ENCODE measurements around the gene GPR183. TPM values are rescaled to one million over a fixed set of nuclear protein-coding genes. Genes with fewer than 3 reads are reported as not detected.

Gene GPR183
- total RNA-seq, 1 donor from 2014 or later, result 29.7 TPM

DNA sequence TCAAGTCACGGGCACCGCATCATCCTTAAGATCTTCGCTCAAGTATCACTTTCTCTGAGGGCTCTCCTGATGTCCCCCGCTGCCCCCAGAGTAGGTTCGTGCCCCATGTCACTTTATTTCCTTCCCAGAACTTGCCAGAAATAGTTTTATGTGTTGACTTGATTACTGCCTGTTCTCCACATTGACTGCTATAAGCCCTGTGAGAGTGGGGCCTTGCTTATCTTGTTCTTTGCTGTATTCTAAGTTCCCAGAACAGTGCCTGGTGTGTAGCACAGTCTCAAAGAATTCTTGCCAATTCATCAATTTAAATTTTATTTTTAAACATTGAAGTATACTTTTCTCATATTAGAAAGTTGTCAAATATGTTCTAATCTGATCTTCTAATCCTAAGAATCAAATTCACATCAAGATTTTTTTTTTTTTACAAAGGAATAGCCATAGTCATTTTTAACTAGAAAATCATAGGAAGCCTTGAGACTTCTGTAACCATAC is 32.1 kb upstream of the GPR183 start:
- no peak for DNase-seq

DNA sequence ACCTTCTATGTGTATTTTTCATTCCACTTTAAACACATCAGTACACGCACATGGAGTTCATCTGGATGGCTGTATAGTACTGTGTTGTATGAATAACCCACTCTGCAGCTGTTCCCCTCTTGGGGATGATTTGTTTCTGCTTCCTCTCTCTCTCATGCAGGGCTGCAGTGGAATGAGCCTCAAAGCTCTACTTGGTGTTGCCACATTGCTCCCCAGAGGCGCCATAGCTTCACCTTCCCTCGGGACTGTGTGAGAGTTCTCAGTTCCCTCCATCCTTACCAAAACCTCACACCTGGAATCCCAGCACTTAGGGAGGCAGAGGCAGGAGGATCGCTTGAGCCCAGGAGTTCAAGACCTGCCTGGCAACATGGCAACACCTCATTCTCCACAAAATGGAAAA is 28.4 kb upstream of the GPR183 start:
- DNase-seq, result peak; percentile 41

DNA sequence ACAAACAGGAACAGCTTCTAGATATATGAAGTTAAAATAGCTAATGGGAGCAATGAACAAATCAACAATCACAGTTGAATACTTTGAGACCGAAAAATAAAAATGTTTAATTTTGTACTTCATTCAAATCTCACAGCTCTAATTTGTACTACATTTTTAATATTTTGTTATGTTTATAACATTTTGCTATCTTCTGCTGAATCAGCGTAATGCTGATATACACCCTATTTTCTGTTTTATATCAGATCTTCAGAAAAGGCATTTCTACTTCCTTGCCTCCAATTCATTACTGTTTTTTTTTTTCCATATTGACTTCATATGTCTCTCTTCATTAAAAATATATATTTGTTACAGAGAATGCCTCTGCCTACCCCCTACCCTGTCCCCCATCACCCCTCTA is 27.9 kb upstream of the GPR183 start:
- DNase-seq, result no peak

DNA sequence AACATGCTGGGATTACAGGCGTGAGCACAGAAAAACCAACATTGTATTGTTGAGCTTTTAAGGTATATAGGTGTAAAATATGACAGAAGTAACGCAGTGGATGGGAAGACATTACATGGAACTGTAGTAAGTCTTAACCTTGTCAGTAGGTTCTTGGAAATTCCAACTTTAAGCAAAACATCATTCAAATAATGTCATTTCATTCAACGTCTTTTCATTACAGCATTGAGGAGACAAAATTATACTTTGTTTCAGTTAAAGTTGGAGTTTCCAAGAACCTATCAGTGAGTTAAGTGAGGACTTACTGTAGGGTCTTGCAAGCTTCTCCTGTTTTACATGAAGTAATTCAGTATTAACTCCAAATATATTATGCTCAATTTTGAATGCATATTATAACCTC is 27.0 kb upstream of the GPR183 start:
- no peak for DNase-seq

DNA sequence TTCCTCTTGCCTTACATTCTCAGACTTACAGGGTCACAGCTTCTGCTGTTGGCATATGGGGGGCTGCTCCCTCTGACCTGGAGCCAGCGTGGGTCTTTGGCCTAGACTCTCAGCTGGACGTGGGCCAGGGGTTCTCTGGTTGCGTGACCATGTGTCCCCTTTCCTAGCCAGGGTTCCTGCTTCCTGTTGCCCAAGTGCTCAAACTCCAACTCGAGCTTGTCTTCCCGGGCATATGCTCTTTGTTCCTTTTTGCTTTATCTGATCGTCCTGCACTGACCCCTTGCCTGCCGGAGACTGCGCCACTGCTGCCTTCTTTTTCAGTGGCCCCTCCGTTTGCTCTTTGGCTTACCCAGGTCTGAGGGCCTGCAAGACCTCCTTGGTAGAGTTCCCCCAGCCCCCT is 25.3 kb upstream of the GPR183 start:
- no peak for DNase-seq

DNA sequence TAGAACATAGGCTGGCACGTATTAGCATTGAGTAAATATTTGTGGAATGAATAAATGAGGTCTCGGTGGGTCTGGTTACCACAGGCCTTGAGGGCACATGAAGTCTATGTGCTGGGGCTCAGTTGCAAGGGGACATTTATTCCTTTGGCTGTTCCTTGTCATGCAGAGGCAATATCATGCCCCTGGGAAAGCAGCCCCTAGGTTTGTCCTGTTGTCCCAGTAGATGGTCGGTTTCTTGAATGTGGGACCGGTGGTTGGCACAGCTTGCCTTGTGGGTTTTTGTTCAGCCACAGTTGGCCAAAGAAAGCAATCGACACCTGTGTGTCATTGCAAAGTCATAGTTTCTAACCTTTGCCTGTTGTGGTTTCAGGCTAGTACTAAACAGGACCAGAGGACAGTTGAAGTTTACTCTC is 24.7 kb upstream of the GPR183 start:
- DNase-seq, result no peak

DNA sequence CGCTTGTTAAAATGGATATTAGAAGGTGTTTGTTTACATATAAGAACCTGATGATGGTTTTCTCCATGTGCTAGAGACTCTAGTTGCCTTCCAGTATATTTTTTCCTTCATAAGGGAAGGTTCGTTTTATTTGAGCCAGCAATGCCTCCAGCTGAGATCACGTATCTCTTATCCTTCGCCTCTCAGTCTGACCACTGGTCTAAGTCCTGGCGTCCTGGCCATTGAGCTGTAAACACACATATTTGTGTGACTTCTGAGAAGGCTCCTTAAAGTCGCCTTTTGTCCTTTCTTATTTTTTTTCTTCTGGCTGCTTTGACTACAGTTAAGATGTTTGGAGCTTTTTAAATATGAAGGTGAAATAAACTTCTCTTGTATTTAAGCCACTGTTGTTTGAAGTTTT is 23.7 kb upstream of the GPR183 start:
- DNase-seq, result no peak

DNA sequence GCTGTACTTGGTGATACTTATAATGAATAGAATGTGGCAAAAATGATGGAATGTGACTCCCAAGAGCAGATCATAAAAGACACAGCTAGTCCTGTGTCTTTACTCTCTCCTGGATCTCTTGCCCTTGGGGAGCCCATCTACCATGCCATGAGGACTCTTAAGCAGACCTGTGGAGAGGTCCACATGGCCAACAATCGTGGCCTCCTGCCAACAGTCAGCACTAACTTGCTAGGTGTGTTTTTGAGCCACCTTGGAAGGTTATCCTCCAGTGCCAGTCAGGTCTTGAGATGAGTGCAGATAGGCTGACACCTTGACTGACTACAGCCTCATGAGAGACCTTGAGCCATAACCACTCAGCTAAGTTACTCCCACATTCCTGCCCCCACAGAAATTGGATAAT is 22.3 kb upstream of the GPR183 start:
- no peak for DNase-seq

DNA sequence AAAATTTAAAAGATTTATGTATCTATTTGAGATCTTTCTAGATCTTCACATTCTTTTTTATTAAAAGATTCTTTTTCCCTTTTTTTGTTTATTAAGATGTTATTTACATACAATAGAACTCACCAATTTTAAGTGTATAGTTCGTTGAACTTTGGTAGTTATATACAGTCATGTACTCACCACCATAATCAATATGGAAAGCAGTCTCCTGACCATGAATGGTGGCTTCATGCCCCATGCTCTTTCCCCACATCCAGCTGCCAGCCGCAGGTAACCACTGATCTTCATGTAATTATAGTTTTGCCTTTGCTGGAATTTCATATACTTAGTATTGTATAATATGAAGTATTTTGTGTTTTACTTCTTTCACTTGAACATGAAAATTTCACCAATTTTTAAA is 20.6 kb upstream of the GPR183 start:
- DNase-seq, result no peak

DNA sequence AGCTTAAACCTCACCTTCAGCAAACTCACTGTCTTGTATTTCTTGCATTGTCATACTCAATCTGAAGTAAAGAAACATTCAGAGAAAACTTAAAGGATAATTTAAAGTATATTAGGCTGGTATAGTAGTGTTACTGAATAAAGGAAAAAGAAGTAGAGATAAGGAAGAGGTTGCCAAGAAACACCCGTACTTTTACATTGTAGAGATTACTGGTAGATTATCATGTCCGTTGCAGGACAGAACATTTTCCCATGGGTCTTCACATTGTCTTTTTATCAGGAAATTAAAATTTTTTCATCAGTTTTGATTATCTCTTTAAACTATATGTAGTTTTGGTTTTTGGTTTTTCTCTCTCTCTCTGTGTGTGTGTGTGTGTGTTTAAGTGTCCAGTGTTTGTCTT is 19.9 kb upstream of the GPR183 start:
- no peak for DNase-seq

DNA sequence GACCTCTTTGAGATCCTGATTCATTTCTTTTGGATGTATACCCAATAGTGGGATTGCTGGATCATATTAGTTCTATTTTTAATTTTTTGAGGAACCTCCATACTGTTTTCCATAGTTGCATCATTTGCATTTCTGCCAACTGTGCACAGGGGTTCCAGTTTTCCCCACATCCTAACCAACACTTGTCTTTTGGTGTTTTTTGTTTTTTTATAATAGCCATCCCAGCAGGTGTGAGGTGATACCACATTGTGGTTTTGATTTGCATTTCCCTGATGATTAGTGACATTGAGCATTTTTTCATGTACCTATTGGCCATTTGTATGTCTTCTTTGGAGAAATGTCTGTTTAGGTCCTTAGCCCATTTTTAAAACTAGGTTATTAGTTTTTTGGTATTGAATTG is 18.8 kb upstream of the GPR183 start:
- no peak for DNase-seq

DNA sequence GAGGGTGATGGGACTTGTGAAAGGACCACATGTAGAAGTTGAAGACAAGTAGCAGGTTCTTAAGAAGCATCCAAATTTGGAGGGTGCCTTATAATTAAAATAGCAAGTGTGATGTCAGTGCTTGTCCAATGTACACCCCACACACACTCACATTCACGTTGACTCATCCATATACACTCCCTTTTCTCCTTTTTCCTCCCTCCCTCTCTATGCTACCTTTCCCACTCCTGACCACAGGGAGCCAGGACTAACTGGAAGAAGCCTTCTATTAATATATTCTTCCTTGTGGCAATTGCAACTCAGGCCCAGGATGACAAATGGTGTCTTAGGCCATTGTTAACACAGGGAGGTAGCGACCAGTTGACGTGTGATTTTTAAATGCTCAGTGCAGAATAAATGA is 16.3 kb upstream of the GPR183 start:
- no peak for DNase-seq

DNA sequence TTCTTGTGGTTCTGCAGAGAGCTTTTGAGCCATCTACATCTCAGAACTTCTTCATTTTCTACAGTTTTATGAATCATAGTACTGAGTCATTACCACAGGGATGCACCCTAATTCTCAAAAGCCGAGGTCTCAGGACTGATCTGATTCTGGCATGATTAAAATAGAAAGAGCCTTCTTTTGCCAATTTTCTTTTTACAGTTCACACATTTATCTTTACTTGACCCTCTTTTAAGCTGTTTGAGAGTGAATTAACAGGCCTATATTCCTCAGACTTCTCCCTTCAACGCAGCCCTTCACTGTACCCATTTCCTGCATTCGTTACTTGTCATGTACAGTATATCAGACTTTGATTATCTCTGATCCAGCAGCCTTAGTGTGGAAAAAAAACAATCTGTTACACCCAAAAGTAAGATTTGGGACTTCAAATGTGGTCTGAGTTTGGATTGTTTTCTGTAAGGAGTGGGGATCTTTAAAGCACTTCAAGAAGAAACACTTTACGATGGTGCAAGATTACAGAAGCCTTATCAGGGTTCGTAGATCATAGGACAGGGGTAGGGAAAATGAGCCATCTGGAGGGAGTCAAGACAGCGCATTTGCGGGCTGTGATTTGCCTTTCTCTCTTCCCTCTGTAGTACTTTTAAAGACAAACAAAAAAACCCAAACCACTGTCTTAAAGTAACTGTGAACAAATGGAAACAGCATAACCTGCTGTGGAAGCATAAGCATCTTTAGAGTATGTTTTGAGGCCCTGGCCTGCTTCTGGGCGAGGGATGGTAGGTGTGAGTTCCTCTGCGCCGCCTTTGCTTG is 15.3 kb upstream of the GPR183 start:
- no peak for DNase-seq

DNA sequence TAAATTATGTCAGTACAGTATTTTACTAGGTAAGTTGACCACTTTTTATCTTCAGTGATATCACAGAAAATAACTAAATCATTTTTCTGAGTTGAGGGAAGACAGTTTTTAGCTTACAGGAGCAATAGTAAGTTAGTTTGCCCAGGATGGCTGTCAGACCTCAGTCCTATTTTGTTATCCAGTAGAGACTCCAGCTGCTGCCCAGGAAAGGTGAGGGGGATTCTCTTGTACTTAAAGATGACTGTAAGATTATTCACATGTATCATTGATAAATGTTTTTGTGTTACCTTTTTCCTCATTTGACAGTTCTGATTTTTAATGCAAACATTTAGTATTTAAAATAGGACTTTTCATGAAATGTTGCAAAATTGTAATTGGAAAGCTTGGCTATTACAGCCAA is 14.5 kb upstream of the GPR183 start:
- no peak for DNase-seq

DNA sequence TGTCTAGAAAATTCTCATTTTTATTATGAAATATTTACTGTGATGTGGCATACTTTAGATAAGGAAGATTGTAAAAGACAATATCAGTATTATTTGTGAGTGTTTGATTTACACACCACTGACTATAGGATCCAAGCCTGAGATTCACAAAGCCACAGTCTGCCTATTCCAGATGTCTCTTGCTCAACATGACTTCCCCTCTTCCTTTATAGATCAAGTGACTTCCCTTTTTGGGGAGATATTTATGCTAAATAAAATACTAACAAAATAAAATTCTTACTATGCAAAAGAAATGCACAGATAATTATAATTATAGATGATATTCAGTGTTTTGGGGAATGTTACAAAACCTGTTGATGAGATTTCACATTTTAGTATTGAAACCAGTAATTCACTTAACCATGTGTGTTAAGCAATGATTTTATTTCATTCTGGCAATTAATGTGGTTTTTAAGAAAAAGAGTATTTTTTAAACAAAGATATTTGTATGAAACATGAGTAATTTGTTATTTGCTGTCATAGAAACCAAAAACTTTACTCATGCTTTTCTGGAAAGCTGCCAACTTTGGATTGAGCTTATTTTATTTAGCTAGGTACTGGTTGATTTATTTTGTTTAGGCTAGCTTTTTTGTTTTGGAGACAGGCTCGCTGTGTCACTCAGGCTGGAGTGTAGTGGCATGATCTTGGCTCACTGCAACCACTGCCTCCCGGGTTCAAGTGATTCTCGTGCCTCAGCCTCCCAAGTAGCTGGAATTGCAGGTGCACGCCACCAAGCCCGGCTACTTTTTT is 13.7 kb upstream of the GPR183 start:
- peak; percentile 40 for DNase-seq

DNA sequence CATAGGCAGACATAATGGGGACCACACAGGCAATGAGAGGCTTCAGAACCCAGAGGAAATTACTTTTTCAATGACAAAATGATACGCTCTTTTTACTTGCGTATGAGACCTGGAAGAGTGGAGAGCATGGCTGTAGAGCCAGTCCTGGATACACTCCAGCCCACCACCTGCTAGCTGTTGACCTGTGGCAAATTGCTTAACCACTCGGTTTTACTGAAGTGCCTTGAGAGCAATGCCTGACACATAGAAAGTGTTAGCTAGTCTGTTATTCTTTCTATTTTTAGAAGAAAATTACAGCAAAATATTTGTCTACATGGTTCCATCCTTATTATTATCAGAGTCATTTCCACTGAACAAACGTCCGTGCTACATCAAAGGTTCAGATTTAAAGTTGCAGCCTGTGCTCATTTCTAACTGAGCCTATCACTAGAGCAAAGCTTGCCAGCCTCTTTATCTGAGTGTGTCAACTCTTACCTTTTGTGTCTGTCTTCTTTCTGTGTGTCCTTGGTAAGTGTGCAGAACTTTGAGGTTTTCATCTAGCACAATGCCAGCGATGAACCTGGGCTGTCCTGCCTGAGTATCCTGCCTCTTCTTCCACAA is 9.6 kb upstream of the GPR183 start:
- no peak for DNase-seq

DNA sequence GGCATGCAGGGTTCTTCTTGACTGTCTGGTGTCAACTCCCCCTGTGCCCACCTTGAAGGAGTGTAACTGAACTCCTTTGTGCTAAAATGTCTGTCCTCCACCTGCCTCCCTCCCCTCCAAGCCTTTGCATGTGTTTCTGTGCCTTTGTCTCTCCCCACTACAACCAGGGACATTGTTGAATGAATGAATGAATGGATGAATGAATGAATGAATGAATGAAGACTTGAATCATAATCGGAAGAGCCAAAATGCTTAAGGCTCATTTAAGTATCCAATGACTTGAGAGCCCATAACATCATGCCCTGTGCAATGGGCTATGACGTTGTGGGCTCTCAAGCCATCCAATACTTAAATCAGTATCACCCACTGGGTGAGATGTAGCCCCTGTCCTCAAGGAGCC is 9.0 kb upstream of the GPR183 start:
- no peak for DNase-seq

DNA sequence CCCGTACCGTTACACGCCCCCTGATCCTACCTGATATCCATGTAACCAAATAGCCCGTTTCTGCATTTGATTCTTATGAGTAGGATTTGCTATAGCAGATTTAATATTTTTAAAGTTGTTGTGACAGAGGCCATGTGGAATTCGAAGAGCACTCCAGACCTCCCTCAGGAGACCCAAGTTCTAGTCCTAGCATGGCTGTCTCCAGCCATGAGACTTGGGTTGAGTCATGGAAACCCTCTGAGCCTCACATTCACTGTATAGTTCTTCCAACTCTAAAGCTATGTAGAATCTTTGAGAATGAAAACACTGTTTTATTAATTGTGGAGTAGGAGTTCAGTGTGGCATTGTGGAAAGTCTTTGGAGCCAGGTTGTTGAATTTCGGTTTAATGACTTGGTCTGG is 8.0 kb upstream of the GPR183 start:
- DNase-seq, result no peak

DNA sequence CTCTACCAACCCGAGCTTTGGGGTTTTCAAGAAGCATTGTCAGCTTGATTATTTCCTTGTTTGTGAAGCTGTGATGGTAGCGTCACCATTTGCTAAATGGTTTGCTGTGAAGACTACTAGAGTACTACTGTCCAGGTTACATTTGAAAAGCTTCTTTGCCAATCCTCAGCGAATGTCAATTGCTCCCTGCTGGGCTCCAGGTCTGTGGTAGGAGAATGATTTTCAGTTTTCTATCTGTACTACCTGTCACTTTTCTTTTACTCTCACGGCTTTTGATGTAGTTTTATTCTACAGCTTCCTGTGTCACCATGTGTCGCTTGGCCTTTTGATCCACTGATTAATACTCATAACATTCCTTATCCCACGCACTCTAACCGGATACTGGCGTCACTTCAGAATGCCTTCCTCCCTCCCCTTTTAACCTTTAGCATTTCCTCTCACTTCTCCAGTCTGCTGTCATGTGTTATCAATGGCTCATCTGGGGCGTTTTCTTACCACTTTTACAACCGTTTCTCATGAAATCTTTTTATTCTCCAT is 7.5 kb upstream of the GPR183 start:
- DNase-seq, result peak; percentile 29

DNA sequence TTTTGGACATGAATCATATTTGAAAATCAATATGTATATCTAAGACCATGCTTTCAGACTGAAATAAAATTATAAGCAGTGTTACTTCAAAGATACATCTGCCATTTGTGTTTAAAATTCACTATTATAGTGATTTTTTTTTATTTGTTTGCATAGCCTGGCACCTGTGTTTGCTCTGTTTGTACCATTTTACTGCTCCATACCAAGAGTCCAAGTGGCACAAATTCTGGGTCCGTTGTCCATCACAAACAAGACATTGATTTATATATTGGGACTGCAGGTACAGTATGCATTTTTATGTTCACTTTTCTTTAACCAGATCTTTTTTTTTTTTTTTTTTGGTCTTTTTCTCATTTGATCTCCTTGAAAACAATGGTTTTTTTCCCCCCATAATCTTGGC is 6.7 kb upstream of the GPR183 start:
- no peak for DNase-seq

DNA sequence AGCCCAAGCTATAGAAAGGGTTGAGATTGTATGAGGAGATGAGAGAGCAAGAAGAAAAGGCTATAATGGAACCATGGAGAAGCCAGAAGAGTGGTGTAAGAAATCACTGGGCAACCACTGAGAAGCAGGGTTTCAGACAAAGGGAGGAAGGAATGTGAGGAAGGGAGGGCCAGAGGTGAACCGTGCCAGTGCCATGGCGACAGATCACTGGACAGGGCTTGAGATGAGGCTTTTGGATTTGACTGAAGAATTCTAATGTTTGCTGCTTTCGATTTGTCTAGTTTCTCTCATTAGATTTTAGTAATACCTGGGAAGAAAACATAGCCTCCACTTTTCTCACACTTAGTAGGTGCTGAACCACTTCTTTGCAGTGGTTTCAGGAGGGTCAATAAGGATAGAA is 6.3 kb upstream of the GPR183 start:
- DNase-seq, result no peak

DNA sequence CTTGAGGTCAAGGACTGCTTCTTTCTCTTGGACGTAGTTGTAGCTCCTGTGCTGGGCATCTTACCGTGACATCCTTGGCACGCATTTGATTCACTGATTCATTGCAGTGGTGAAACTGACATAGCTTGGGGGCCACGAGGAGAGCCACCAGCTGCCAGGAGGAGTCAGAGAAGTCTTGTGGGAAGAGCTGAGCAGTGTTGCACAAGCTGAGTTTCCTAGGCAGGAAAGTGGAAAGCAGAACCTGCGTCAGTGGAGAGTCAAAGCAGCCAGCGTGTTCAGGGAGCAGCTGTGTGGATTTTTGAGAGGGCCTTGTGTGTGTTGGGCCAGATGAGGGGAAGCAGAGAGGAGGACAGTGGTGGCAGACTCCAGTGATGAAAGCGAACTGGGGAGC is 5.3 kb upstream of the GPR183 start:
- DNase-seq, result no peak

All from skin of body (tissue), 2 donors.